GM18517 (cell line): ENCODE results near the gene IRF5.
"Not testable (repeated sequence)": the region's sequence is repeated elsewhere in the genome, so short reads cannot be mapped to it uniquely, and the experiment has no call there.

Source experiments
- ATAC-seq: cut with Tn5 transposase; IDR thresholded peaks from one replicate; pipeline ENCODE4 v1.9.1; 2021; ENCODE audit warnings: mild to moderate bottlenecking, moderate library complexity; ENCODE audit not compliant: unreplicated experiment

IRF5 gene

DNA sequence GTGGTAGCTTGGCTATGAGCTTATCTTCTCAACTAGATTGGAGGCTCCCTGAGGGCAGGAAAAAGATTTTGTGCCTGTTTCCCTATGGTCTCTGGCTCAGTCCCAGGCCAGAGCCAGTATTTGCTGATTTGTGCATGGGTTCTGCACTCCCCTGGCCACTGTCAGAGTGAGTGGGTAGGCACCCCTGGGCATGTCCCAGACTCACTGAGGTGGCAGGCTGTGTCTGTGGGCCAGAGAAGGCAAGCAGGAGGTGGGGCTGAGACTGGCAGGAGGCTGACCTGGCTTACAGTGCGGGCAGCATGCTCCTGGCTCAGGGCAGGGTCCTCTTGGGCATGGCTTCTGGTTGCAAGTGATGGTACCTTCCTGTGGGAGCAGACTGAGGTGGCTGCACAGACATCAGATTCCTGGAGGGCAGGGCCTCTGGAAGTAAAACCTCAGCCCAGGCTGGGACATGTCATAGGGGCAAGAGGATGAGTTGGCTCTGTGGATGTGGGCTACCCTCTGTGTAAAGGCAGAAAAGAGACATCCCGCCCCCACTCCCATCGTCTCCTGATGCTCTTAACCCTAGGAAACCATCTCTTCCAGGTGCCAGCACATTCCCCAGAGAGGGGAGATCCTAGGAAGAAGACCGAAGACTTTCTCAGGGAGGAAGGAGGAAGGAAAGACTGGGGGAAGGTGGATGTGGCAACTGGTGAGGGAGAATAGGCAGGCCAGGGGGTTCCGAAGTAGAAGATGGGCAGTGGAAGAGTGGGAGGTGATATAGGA is 31.5 kb upstream of the IRF5 start:
- no peak for ATAC-seq

DNA sequence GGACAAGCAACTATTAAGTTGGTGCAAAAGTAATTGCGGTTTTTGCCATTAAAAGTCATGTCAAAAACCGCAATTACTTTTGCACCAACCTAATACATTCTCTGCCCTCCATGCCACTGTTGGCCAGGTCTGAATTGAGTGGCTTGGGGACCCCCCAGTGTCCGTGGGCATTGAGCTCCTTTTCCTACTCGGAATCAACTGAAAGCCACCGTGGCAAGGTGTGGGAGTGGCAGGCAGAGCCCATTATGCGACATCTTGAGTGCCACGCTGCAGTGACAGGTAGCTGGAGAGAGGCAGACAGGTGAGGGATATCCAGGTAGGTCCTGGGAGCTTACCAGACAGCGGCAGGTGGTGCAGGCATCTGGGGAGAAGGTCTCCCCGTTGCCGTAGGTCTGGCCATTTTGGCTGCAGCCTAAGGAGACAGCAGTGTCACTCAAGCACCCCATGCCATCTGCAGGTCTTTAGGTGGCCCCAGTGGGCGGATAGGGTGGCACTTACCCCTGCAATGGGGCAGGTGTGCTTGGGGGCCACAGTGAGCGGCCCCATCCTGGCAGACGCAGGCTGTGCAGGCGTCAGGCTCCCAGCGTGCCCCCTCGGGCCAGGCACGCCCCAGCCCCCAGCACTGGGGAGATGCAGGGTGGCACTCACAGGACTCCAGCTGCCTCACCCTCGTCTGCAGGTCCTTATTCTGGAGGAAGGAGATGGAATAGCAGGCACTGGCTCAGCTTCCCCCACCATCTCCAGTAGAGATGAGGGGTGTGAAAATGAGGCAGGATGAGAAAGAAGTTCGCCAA is 30.8 kb upstream of the IRF5 start:
- no peak for ATAC-seq

DNA sequence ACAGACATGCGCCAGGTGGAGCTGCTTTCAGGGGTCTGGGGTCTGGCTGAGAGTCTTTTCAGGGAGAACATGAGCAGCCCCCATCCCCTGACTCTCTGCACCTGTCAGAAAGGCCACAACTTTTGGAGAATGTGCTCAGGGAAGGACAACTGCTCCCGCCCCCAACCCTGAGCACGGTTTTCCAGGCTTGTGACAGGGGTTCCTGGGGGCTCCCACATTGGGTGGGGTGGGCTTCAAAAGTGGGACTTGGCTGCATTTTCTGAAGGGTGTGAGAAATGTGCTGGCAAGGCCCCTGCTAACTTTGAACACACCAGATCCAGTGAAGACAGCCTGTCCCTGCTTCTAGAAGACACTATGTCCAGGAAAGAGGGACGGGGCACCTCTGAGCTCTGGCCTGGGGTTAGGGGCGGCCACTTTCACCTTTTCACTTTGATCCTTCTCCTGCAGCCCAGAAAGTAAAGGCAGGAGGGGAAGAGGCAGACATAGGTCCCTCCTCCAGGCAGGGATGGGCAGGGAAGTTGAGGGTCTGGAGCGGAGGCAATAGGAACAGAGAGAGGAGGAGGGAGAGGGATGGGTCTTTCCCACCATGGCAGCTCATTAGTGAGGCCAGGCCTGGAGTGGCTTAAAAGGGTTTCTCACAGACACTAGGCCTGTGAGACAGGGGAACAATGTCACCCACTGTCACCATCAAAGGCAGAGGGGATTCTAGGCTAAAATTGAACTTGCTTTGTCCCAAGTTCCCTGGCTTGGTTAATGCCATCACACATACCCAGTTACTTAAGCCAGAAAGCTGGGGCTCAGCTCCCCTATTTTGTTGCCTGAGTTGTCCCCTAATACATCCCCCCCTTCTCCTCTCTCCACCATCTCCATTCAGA is 28.7 kb upstream of the IRF5 start:
- ATAC-seq = no peak

DNA sequence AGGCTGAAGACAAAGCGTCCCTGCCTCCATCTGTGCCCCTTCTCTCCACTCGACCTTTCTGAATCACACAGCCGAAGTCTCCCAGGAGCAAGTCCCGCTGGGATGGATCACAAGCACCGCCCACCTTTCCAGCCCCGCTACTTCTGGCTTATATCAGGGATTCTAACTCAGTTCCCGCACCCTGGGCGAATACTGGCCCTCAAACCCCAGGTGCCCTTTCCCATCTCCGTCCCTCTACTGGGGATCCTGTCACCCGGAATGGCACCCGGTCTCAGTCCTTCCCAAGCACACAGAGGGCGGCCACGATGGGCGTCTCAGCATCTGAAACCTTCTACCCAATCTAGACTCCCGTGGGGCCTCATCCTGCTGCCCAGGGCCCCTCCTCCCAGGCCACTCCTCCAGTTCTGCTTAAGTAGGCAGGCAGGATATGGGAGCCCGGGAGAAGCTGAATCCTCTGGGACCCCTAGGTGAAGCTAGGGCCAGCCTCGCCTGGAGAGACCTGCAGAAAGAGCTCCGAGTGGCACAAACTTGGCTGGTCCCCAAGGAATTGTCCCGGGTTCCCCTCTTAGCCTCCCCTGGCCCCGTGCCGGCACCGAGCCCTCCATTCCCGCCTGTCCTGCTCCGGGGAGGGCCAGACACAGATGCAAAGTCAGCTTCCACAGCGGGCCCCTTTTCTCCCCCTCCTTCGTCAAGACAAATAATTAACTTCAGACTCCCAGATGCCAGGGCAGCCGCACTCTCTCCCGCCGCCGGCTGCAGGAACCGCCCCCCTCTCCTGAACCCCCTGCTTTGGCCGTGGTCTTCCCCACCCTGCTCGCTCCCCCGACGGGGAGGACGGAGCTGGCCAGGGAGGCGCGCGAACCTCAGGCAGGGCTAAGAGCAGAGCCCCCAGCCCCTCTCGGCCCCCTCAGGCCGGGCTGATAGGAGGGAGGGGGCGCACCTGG is 27.8 kb upstream of the IRF5 start:
- ATAC-seq = no peak

DNA sequence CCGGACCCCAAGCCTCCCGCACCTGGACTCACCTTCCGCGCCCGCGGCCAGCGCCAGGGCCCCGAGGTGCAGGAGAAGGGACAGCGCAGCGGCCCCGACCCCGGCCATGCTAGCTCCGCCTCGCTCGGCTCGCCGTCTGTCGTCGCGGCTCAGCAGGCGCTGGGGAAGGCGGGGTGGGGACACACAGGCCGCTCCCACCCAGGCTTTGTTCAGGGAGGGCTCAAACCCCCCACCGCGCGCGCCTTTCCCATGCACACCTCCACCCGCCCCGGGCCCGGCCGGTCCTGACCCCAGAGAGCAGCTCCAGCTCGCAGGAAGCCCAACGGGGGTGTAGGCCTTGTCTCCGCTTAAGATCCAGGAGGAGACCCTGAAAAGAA is 27.2 kb upstream of the IRF5 start, which contains the start of gene KCP:
TSS of gene KCP (minus strand) at position 141 of the 377 bp plus-strand sequence. CDS start at position 108, 33 bp downstream.
- no peak for ATAC-seq

DNA sequence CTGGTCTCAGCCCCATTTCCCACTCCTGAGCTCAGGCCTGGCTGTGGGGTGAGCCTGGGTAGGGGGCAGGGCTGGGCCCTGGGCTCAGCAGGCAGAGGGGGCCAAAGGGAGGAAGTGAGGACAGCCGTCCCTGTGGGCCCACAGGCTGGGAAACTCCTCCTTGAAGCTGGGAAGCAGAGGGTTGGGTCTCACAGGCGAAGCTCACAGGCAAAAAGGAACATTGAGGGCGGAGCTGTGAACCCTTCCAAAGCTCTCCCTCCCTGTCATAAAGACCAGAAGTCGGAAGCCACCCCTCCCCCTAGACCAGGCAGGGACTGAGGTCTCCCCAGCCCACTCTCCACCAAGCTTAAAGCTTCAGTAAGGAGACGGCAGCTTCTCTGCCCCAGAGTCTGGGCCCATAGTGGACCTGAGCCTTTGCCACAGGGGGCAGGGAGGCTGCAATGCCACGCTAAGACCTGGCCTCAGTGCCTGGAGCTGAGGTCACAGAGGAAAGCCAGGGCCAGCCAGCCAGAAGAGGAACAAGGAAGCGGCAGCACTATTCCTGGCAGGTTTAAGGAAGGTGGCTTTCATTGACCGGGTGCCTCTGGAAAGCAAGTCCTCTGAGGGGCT is 26.2 kb upstream of the IRF5 start:
- no peak for ATAC-seq

DNA sequence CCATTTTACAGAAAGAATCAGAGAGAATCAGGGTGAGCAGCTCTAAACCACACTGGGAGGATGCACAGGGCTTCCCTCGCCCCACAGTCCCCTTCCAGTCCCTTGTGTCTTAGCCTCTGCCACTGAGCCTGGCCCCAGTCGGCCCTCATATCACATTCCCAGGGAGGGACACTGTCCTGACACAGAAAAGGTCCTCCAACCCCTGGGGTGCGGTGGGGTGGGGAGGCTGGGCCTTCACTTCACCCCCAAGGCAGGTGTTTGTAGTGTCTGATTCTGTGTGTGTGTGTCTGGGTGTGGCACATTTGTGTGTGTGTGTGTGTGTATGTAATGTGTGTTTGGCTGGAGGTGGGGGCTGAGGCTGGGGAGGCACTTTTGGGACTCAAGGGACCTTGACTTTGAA is 25.4 kb upstream of the IRF5 start:
- no peak for ATAC-seq

DNA sequence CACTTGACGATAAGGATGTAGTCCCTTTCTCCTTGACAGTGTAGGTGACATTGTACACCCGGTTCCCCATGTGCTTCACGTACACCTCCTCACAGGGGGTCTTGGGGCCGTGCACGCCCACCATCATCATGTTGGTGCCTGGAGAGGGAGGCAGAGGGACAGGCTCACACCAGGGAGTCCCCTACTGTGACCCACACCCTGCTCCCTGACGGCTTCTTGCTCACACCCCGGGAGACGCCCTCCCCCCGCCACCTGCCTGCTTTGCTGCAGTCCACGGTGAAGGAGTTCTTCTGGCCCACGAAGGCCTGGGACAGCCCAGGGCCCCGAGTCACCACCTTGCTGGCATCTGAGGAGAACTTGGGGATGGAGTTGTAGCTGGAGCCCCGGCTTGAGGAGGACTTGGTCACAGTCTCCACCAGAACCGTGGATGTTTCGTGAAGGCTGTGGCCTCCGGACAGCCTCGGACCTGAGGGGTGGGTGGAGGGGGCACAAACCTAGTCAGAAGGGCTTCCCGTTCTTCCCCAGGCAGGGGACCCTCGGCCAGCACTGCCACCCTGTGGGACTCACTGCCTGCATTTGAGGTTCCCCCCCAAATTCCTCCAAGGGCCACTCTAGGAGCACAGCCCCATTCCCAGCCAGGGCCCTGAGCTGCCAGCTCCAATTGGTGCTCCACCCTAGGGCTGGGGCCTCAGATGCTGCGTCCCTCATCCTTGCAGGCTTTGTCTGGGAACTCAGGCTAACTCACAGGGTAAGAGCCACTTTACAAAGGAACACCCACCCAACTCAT is 24.8 kb upstream of the IRF5 start:
- not testable (repeated sequence) for ATAC-seq

DNA sequence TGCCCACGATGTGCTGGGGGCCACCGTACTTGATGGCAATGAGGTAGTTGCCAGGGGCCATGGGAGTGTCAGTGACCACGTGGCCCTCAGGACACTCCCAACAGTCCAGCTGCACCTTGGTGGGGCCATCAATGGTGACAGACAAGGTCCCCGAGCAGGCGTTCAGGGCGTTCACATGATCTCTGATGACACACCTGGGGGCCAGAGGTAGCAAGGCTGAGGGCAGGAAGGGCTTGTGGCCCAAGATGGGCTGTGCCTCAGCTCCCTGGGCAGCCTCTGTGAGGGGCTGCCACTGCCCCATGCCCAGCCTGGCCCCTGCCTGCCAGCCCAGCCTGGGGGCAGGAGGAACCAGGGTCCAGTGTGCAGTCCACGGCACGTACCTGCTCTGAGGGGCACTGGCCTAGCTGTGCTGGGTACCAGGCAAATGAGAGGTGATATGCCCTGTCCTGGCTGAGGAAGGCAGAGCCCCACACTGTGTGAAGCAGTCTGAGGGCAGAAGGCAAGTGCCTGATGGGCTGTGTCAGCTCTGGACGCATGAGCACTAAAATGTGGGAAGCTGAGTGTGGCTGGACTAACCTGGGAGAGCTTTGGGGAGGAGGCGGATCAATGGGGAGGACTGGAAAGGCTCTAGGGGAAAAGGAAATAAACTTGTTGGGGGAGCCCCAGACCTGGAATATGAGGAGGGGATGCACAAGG is 23.7 kb upstream of the IRF5 start:
- ATAC-seq = no peak

DNA sequence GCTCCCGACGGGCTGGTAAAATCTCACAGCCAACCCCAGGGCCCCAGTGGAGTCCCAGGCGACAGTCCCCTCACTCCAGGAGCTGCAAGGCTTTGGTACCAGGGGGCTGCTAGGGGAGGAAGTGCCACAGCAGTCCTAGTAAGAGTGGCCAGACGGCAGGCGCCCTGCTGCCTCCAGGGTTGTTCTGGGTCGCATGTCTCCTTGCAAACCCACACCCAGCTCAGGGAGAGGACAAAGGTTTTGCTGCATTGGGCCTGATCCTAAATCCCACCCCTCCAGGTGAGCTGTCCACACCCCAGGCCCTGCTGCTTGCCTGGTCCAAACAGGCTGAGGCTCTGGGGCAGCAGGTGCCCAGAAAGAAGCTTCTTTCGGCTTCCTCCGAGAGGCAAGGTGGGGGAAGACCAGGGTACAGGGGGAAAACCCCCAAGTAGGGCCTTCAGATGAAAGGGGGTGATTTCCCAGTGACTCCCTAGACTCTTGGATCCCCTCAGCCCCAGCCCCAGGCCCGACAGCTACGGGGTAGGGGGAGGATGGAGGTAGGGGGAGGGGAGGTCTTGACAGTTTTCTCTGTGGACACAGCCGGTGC is 23.1 kb upstream of the IRF5 start:
- no peak for ATAC-seq

DNA sequence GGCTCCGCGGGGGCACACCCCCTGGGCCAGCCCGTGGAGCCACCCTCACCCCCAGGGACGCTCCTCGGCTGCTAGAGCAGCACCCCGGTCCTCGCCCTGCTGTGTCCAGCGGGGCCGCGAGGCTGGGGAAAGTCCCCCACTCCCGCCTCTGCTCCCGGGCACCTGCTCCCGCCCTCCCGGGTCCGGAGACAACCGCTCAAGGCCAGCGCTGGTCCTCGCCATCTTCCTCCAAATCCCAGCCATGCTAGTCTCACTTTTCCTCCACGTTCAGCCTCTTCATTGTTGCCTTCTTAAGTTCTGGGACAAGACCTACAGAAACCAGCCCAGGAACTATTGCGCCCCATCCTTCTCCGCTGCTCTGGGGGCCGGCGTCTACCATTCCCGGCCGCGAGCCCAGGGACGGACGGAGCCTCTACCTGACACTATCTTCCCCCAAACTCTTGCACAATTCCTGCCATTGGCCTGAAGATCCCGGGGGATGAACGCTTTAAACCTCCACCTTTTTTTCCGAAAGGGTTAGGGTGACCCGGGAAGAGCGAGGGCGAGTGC is 22.4 kb upstream of the IRF5 start:
- no peak for ATAC-seq

DNA sequence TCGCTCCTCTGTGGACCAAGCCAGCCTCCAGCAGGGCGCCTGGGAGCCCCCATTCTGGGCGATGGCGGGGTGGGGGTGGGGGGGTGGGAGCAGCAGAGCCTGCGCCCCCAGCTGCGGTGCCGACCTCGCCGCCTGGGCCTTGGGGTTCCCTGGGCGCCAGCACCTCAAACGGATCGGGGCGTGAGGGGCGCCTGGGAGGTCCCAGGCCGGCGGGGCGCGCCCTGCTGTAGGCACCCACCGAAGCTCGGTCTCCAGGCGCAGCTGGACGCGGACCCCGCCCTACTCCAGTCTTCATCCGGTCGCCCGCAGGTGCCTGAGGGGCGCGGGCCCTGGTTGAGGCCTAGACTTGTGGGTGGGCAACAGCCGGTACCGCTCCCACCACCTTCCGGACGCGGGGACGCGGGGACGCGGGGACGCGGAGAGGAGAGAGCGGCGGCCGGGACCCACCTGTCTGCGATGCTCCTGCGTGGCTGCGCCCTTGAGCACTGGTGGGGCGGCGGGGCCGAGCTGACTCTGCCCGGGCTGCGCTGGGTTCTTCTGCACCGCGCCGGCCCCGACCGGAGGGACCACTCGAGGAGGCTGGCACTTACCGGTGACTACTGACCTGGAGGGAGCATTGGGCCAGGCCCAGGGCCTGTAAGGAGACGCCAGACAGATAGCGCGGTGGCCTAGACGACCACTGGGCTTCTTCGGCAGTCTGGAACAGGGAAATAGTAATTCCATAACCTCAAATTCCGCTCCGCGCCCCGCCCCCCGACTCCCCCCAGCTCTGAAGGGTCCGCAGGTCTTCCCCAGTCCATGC is 21.7 kb upstream of the IRF5 start:
- ATAC-seq = no peak

DNA sequence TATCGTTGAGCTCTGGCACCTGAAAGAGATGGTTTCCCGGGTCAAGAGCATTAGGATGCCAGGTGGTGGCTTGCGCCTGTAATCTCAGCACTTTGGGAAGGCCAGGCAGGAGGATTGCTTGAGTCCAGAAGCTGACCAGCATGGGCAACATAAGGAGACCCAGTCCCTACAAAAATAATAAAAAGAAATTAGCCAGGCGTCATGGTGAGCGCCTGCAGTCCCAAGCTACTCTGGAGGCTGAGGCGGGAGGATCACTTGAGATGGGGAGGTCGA is 21.1 kb upstream of the IRF5 start:
- ATAC-seq = no peak

DNA sequence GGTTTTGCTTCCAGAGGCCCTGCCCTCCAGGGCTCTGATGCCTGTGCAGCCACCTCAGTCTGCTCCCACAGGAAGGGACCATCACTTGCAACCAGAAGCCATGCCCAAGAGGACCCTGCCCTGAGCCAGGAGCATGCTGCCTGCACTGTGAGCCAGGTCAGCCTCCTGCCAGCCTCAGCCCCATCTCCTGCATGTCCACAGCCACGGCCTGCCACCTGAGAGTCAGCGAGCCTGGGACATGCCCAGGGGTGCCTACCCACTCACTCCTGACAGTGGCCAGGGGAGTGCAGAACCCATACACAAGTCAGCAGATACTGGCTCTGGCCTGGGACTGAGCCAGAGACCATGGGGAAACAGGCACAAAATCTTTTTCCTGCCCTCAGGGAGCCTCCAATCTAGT is 20.6 kb upstream of the IRF5 start:
- ATAC-seq = no peak

DNA sequence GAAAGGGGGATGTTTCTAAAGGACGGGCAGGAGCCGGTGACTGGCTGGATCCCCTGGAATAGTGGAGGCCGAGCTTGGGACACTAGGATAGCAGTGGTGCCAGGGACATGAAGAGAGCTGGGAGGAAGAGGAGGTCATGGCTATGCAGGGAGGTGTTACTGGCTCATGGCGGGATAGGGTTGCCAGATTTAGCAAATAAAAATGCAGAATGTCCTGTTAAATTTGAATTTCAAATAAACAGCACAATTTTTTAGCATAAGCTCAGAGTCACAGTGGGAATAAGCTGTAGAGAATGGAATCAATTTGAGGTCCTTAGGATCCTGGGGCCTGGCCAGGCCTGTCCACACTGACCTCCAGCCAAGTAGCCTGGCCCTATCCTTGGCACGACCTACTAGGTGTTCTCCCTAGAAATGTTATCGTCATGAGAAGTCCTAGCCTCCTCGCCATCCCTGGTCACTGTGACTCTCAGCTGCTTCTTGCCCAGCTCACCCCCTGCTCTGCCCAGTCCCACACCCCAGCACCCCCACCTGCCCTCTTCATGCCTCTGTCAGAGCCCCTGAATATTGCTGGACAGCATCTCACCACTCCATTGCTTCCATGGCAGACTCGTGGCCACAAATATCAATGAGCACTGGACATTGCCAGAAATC is 19.6 kb upstream of the IRF5 start:
- ATAC-seq = no peak

DNA sequence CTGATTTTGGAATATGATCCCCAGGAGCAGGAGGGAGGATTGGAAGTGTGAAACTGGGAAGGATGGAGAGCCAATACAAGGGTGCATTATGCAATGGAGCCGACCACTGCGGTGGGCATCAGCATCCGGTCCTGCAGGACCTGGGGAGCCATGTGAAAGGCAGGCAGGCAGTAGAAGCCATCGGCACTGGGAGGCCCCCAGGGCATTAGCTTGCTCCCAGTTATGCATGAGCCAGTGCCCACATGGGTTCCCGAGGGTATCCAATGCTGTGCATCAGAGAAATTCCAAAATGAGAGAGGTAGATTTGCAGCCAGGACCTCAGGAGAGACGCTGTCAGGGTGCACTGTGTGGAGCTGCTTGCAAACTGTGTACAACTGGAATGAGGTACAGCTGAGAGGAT is 18.5 kb upstream of the IRF5 start:
- no peak for ATAC-seq
